ENCODE data around the gene CNPY4. TPM values are rescaled to one million over a fixed set of nuclear protein-coding genes. Genes with fewer than 3 reads are reported as not detected.
"Not testable (repeated sequence)": the region's sequence is repeated elsewhere in the genome, so short reads cannot be mapped to it uniquely, and the experiment has no call there.

CNPY4 gene
- total RNA-seq, 1 experiment from 2014 or later: 22.5 TPM

- H3K27me3 ChIP-seq (replicated peaks): 0 out of 2 replicates have a peak, but pooled peaks cover 2% of the 10 kb centered on the region
- 0 out of 2 replicates have a peak, but pooled peaks cover 2% of the 10 kb centered on the region for H3K36me3 ChIP-seq
- no peak overlapping the region for H3K27ac ChIP-seq
- H3K9me3 ChIP-seq (replicated peaks): no peaks in the 10 kb centered on the region
- DNase-seq (ENCODE audit: low read depth in 1 of 2, low spot score in 2 of 2): peak; percentile 65 to 73
- H3K4me1 ChIP-seq (replicated peaks): peaks cover 24% of the 10 kb centered on the region
- H3K4me3 ChIP-seq: no peak overlapping the region
These were observed 11.4 kb downstream of the CNPY4 start for GRCh38 chr7:100130608-100131453.

DNA sequence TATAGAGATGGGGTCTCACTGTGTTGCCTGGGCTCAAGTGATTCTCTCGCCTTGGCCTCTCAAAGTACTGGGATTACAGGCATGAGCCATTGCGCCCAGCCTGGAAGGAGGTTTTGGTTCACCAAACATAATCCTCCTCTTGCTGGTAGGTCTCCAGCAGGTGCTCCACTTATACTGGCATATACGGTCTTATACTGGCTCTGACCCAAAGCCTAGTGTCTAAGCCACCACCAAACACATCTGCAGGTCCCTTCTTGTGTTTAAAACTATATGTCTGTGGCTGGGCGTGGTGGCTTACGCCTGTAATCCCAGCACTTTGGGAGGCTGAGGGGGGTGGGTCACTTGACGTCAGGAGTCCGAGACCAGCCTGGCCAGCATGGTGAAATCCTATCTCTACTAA is 12.7 kb downstream of the CNPY4 start:
- DNase-seq (ENCODE audit: low read depth in 1 of 2, low spot score in 2 of 2): no peak

GRCh38 chr7:100132697-100133151 is 13.3 kb downstream of the CNPY4 start:
- DNase-seq (ENCODE audit: low read depth in 1 of 2, low spot score in 2 of 2): peak; percentile 57 to 70
- Histone ChIP-seq H3K27me3 (replicated peaks) (0 out of 2 replicates have a peak, but pooled peaks cover 3% of the 10 kb centered on the region), H3K4me1 (replicated peaks) (peaks cover 14% of the 10 kb centered on the region), H3K9me3 (replicated peaks) (no peaks in the 10 kb centered on the region), H3K36me3 (no peaks in the 10 kb centered on the region), H3K27ac (no peak overlapping the region), H3K4me3 (no peak overlapping the region)

More for the DNA sequence above, 12.7 kb downstream of the CNPY4 start:
- Histone ChIP-seq H3K27me3 (replicated peaks) (0 out of 2 replicates have a peak, but pooled peaks cover 2% of the 10 kb centered on the region), H3K9me3 (replicated peaks) (no peaks in the 10 kb centered on the region), H3K4me3 (no peak overlapping the region), H3K27ac (no peak overlapping the region), H3K4me1 (replicated peaks) (peaks cover 19% of the 10 kb centered on the region), H3K36me3 (0 out of 2 replicates have a peak, but pooled peaks cover 2% of the 10 kb centered on the region)

DNA sequence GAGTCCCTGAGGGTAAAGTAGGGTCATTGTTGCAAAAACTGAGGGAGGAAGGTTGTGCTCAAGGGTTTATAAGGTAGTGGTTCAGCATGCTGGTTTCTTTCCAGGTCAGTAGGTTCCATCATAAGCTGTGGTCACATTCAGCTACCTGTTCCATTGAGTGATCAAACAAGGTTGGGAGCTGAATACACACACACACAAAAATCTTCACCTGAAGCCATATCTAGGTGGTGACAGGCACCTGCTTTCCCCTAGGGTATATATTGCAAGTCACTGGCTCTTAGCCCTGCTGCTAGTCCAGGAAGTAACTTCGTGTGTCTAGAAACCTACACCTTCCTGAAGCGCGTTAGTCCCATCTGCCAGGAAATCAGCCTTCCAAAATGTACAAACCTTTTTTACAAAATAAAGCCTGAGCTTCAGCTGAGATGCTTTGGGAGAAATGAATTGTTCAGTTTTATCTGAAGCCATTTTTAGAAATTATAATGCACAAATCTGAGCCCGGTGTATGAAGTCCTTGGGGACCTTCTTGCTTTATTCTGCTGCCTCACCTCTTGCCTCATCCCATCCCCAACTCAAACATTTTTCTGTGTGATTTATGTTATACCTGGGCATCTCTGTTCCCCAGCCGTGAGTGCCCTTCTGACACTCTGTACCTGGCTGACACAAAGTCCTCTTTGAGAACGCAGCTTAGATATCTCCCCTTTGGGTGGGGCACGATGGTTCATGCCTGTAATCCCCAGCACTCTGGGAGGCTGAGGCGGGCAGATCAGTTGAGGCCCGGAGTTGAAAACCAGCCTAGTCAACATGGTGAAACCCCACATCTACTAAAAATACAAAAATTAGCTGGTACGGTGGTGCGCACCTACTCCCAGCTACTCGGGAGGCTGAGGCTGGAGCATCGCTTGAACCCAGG is 18.7 kb downstream of the CNPY4 start:
- H3K9me3 ChIP-seq (replicated peaks): no peaks in the 10 kb centered on the region
- H3K4me1 ChIP-seq (replicated peaks): no peaks in the 10 kb centered on the region
- no peak for DNase-seq (ENCODE audit: low read depth in 1 of 2, low spot score in 2 of 2)
- H3K36me3 ChIP-seq: no peaks in the 10 kb centered on the region
- H3K27ac ChIP-seq: no peak overlapping the region
- H3K27me3 ChIP-seq (replicated peaks): 0 out of 2 replicates have a peak, but pooled peaks cover 7% of the 10 kb centered on the region
- H3K4me3 ChIP-seq: no peak overlapping the region

GRCh38 chr7:100141555-100141949 is 22.1 kb downstream of the CNPY4 start:
- H3K4me3 ChIP-seq: no peak overlapping the region
- no peak overlapping the region for H3K27ac ChIP-seq
- H3K4me1 ChIP-seq (replicated peaks): no peaks in the 10 kb centered on the region
- no peaks in the 10 kb centered on the region for H3K9me3 ChIP-seq (replicated peaks)
- DNase-seq (ENCODE audit: low read depth in 1 of 2, low spot score in 2 of 2): no peak
- H3K36me3 ChIP-seq: no peaks in the 10 kb centered on the region
- 0 out of 2 replicates have a peak, but pooled peaks cover 4% of the 10 kb centered on the region for H3K27me3 ChIP-seq (replicated peaks)

DNA sequence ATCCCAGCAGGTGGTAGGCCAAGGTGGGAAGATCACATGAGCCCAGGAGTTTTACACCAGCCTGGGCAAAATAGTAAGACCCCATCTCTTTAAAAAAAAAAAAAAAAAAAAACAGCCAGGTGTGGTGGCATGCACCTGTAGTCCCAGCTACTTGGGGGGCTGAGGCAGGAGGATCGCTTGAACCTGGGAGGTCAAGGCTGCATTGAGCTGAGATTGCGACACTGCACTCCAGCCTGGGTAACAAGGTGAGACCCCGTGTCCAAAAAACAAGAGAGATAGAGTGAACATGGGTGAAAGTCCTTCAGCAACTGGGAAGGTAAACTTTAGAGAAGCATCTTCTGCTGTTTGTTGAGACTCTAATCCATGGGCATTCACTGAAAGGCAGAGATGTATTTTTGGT is 23.0 kb downstream of the CNPY4 start:
- no peaks in the 10 kb centered on the region for H3K4me1 ChIP-seq (replicated peaks)
- DNase-seq (ENCODE audit: low read depth in 1 of 2, low spot score in 2 of 2): no peak
- no peak overlapping the region for H3K27ac ChIP-seq
- H3K36me3 ChIP-seq: no peaks in the 10 kb centered on the region
- no peaks in the 10 kb centered on the region for H3K9me3 ChIP-seq (replicated peaks)
- H3K4me3 ChIP-seq: no peak overlapping the region
- H3K27me3 ChIP-seq (replicated peaks): 0 out of 2 replicates have a peak, but pooled peaks cover 4% of the 10 kb centered on the region

DNA sequence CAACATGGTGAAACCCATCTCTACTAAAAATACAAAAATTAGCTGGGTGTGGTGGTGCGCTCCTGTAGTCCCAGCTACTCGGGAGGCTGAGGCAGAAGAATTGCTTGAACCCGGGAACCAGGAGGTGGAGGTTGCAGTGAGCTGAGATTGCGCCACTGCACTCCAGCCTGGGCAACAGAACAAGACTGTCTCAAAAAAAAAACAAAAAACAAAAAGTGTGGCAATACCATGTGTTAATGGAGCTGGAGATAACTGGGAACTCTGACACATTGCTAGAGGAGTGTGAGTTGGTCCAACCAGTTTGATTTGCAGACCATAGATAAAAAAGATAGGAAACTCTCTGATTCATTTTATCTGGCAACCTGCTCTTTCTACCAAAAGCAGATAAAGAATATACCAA is 26.9 kb downstream of the CNPY4 start:
- DNase-seq (ENCODE audit: low read depth in 1 of 2, low spot score in 2 of 2); H3K27me3 ChIP-seq (replicated peaks); H3K9me3 ChIP-seq (replicated peaks); H3K36me3 ChIP-seq; H3K4me3 ChIP-seq; H3K27ac ChIP-seq: not testable (repeated sequence)
- peaks cover 15% of the 10 kb centered on the region for H3K4me1 ChIP-seq (replicated peaks)

GRCh38 chr7:100147278-100147677 is 27.8 kb downstream of the CNPY4 start:
- Histone ChIP-seq H3K9me3 (replicated peaks) (no peaks in the 10 kb centered on the region), H3K36me3 (peaks cover 8% of the 10 kb centered on the region), H3K4me1 (replicated peaks) (peaks cover 15% of the 10 kb centered on the region), H3K27ac (no peak overlapping the region), H3K27me3 (replicated peaks) (no peaks in the 10 kb centered on the region), H3K4me3 (no peak overlapping the region)
- DNase-seq (ENCODE audit: low read depth in 1 of 2, low spot score in 2 of 2): no peak

DNA sequence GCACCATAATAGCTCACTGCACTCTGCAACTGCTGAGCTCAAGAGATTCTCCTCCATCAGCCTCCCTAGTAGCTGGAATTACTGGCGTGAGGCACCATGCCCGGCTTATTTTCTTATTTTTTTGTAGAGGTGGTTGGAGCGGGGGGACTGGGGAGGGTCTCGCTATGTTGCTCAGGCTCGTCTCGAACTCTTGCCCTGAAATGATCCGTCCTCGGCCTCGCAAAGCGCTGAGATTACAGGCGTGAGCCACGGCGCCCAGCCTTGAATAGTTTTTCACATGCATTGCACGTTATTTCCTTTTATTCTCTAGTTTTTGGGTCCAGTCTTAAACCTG is 28.8 kb downstream of the CNPY4 start:
- Histone ChIP-seq H3K27me3 (replicated peaks) (no peaks in the 10 kb centered on the region), H3K27ac (0 out of 2 replicates have a peak overlapping the region, but pooled peaks have one; percentile 5), H3K36me3 (peaks cover 14% of the 10 kb centered on the region), H3K9me3 (replicated peaks) (no peaks in the 10 kb centered on the region), H3K4me1 (replicated peaks) (peaks cover 15% of the 10 kb centered on the region), H3K4me3 (peak overlapping the region; percentile 70)
- no peak for DNase-seq (ENCODE audit: low read depth in 1 of 2, low spot score in 2 of 2)

- peaks cover 19% of the 10 kb centered on the region for H3K36me3 ChIP-seq
- H3K4me3 ChIP-seq: peak within 1 kb of the TSS; percentile 70
- H3K9me3 ChIP-seq (replicated peaks): no peaks in the 10 kb centered on the region
- peak within 1 kb of the TSS; percentile 34; the same call in 1 of the 2 replicates for H3K27ac ChIP-seq
- DNase-seq (ENCODE audit: low read depth in 1 of 2, low spot score in 2 of 2): peak; percentile 96 to 99
- H3K4me1 ChIP-seq (replicated peaks): peaks cover 15% of the 10 kb centered on the region
- H3K27me3 ChIP-seq (replicated peaks): no peaks in the 10 kb centered on the region
These were observed 29.3 kb downstream of the CNPY4 start, which contains the start of gene LAMTOR4 for GRCh38 chr7:100148559-100149328. Gene LAMTOR4, plus strand, starts transcription at chr7:100148918. Its CDS starts 55 bp downstream, at chr7:100148973.

DNA sequence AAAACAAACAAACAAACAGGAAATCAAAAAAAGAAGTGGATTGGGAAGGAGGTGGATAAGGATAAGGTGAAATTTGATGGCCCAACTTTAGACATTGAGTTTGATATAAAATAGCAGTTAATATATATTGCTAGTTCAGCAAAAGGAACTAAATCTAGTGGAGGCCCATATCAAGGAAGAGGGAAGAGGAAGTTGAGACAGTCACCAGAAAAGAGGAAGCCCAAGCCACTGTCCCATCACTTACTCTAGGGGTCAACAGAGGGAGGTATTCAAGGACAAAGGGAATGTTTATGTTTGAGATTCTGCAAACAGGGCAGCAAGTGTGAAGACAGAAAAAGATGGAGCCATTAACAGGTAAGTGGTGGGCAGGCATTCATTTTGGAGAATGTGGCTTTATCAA is 33.0 kb downstream of the CNPY4 start:
- DNase-seq (ENCODE audit: low read depth in 1 of 2, low spot score in 2 of 2): no peak
- H3K36me3 ChIP-seq: peaks cover 53% of the 10 kb centered on the region
- no peaks in the 10 kb centered on the region for H3K27me3 ChIP-seq (replicated peaks)
- no peak overlapping the region for H3K4me3 ChIP-seq
- no peaks in the 10 kb centered on the region for H3K9me3 ChIP-seq (replicated peaks)
- H3K27ac ChIP-seq: no peak overlapping the region
- peaks cover 20% of the 10 kb centered on the region for H3K4me1 ChIP-seq (replicated peaks)

DNA sequence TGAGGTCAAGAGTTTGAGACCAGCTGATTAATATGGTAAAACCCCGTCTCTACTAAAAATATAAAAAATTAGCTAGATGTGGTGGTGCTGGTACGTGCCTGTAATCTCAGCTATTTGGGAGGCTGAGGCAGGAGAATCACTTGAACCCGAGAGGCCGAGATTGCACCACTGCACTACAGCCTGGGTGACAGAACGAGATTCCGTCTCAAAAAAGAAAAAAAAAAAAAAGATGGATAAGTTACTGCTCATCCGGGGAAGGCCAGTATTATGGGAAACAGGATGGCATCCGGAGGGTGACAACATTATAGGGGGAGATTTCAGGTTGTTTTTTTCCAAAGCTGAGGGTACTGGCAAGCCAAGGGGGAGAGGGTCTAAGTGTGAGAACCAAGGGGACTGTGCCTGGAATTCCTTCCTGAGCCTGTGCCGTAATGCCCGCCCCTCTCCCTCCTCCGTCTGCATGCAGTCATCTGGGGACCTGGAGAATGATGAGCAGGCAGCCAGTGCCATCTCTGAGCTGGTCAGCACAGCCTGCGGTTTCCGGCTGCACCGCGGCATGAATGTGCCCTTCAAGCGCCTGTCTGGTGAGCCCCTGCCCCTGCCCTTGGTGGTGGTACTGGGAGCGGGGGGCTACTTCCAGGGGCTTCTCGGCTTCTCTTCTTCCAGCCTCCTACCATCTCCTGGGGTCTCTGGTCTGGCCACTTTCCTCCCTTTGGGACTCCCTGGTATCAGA is 33.7 kb downstream of the CNPY4 start:
- Histone ChIP-seq H3K27ac (no peak overlapping the region), H3K27me3 (replicated peaks) (no peaks in the 10 kb centered on the region), H3K36me3 (peaks cover 60% of the 10 kb centered on the region), H3K9me3 (replicated peaks) (no peaks in the 10 kb centered on the region), H3K4me3 (no peak overlapping the region), H3K4me1 (replicated peaks) (peaks cover 24% of the 10 kb centered on the region)
- DNase-seq (ENCODE audit: low read depth in 1 of 2, low spot score in 2 of 2): no peak

All from SJSA1 (cell line).